B cell (primary cell): ENCODE measurements around the gene HMOX2. TPM values are rescaled to one million over a fixed set of nuclear protein-coding genes. Genes with fewer than 3 reads are reported as not detected.

Experiments used
- ATAC-seq: fragments of 200-7000 bp; cut with Tn5 transposase; one replicate; pipeline ENCODE4 v1.10.0; 2021; ENCODE audit warnings: low read depth, mild to moderate bottlenecking, moderate number of reproducible peaks, moderate library complexity
- CTCF ChIA-PET: fragments of 350-600 bp; sonication (Branson Sonifier 250); formaldehyde crosslinking; loops from one replicate; lab custom pipeline; 2021; ENCODE audit warnings: antibody characterized with exemption, inconsistent platforms; lab: Charles Lee
- POLR2A ChIA-PET: fragments of 350-600 bp; sonication (Branson Sonifier 250); formaldehyde crosslinking; loops from one replicate; lab custom pipeline; 2021; ENCODE audit warnings: antibody characterized with exemption; lab: Charles Lee
- DNase-seq: peaks from one replicate; pipeline ENCODE4 v3.0.0; 2013
- H2AFZ ChIP-seq: 2 replicates; pipeline ENCODE4 v1.6.1; 2012; ENCODE audit warnings: mild to moderate bottlenecking, low read depth, low read length; ENCODE audit not compliant: insufficient read depth, poor library complexity, severe bottlenecking
- H3K27ac ChIP-seq, 2 donors: 1 replicate in 1 of 2; 2 replicates in 1 of 2; pipeline ENCODE4 v1.5.1; 2012 to 2013; ENCODE audit warnings: low read length in 2 of 2, mild to moderate bottlenecking in 2 of 2, moderate library complexity in 1 of 2
- H3K27me3 ChIP-seq, 4 experiments: fragments of 200-600 bp in 1 of 4; sonication (generic) in 1 of 4; replicated peaks in 1 of 4; 1 replicate in 2 of 4; 2 replicates in 2 of 4; pipeline versions ENCODE4 v1.6.1 to v1.7.0; 2013 to 2016; ENCODE audit warnings: low read length in 3 of 4, mild to moderate bottlenecking in 2 of 4, mixed read lengths in 1 of 4, moderate library complexity in 1 of 4; ENCODE audit not compliant: insufficient read depth in 4 of 4, control insufficient read depth in 3 of 4; ENCODE audit errors: control extremely low read depth in 1 of 4
- H3K36me3 ChIP-seq, 2 experiments: replicated peaks in 1 of 2; 1 replicate in 1 of 2; 2 replicates in 1 of 2; pipeline versions ENCODE4 v1.6.1 to v1.7.1; 2013; ENCODE audit warnings: low read length in 1 of 2; ENCODE audit not compliant: insufficient read depth in 2 of 2, control insufficient read depth in 1 of 2; ENCODE audit errors: control extremely low read depth in 1 of 2, extremely low read depth in 1 of 2
- H3K4me1 ChIP-seq, 2 donors: fragments of 200-600 bp in 1 of 2; sonication (generic) in 1 of 2; 1 replicate in 1 of 2; 2 replicates in 1 of 2; pipeline versions ENCODE4 v1.5.1 to v1.6.1; 2013 to 2017; ENCODE audit warnings: low read length in 2 of 2; ENCODE audit not compliant: control insufficient read depth in 2 of 2, insufficient read depth in 2 of 2
- H3K4me2 ChIP-seq: replicated peaks from 2 replicates; pipeline ENCODE3; 2012; ENCODE audit warnings: mild to moderate bottlenecking, low read depth, low read length; ENCODE audit not compliant: poor library complexity, severe bottlenecking
- H3K4me3 ChIP-seq, 5 experiments: fragments of 200-600 bp in 1 of 5; sonication (generic) in 1 of 5; 1 replicate in 3 of 5; 2 replicates in 2 of 5; pipeline versions ENCODE4 v1.5.1 to v1.7.0; 2011 to 2016; ENCODE audit warnings: low read length in 4 of 5, mild to moderate bottlenecking in 4 of 5, low read depth in 2 of 5, control low read depth in 1 of 5, moderate library complexity in 1 of 5; ENCODE audit not compliant: insufficient read depth in 1 of 5; ENCODE audit errors: control extremely low read depth in 1 of 5, extremely low read depth in 1 of 5
- H3K79me2 ChIP-seq: fragments of 200-600 bp; sonication (generic); one replicate; pipeline ENCODE4 v1.6.0; 2016; ENCODE audit warnings: low read length; ENCODE audit not compliant: control insufficient read depth, insufficient read depth
- H3K9ac ChIP-seq: fragments of 200-600 bp; sonication (generic); 2 replicates; pipeline ENCODE4 v1.6.1; 2017; ENCODE audit warnings: mild to moderate bottlenecking, low read length, moderate library complexity
- H3K9me3 ChIP-seq, 3 donors: one replicate each; pipeline versions ENCODE4 v1.6.1 to v1.7.1; 2013; ENCODE audit warnings: low read length in 2 of 3; ENCODE audit not compliant: control insufficient read depth in 2 of 3, insufficient read depth in 1 of 3; ENCODE audit errors: control extremely low read depth in 1 of 3
- H4K20me1 ChIP-seq: 2 replicates; pipeline ENCODE4 v1.6.0; 2012; ENCODE audit warnings: mild to moderate bottlenecking, low read length; ENCODE audit not compliant: insufficient read depth, control insufficient read depth, poor library complexity, severe bottlenecking
- H3K27ac Mint-ChIP-seq: one replicate; pipeline ENCODE4 v1.8.0; 2021; ENCODE audit warnings: mixed read lengths
- H3K27me3 Mint-ChIP-seq: one replicate; pipeline ENCODE4 v1.8.0; 2021; ENCODE audit warnings: mixed read lengths
- H3K4me1 Mint-ChIP-seq: one replicate; pipeline ENCODE4 v1.8.0; 2021; ENCODE audit warnings: mixed read lengths
- H3K4me3 Mint-ChIP-seq: one replicate; pipeline ENCODE4 v1.8.0; 2021; ENCODE audit warnings: mixed read lengths
- H3K9me3 Mint-ChIP-seq: one replicate; pipeline ENCODE4 v1.8.0; 2022; ENCODE audit warnings: mixed read lengths; ENCODE audit not compliant: insufficient read depth
- CTCF ChIP-seq: fragments of 200-600 bp; IDR thresholded peaks from one replicate; pipeline ENCODE4 v1.8.0; 2022; ENCODE audit warnings: antibody characterized with exemption, mild to moderate bottlenecking
- EZH2 ChIP-seq: IDR thresholded peaks from 2 replicates; pipeline ENCODE4 v1.6.1; 2012; ENCODE audit warnings: borderline replicate concordance, low read depth, mild to moderate bottlenecking, moderate library complexity, low read length; ENCODE audit not compliant: insufficient read depth, poor library complexity, severe bottlenecking
- WGBS: methylation state at CpG from one replicate; pipeline ENCODE4 v1.1.5; 2013; ENCODE audit warnings: missing lambda C conversion rate; ENCODE audit not compliant: insufficient coverage; 5-methylcytosine and 5-hydroxymethylcytosine counted together
- intact Hi-C: fragments of 100-400 bp; cut with micrococcal nuclease; formaldehyde crosslinking; loops from one replicate; pipeline ENCODE4 v1.10.0; 2022
- polyA plus RNA-seq: library from polyadenylated mRNA; depleted of rRNA; stranded (reverse); fragments of >200 nt; gene quantifications from 2 replicates; pipeline ENCODE4 v1.2.3, GENCODE V29; 2012
- total RNA-seq, 2 donors: library from RNA; stranded (reverse); fragments of 120-200 nt in 1 of 2; gene quantifications; 1 replicate in 1 of 2; 2 replicates in 1 of 2; pipeline versions ENCODE4 v1.2.3 to v1.2.4, GENCODE V29; 2013 to 2022

HMOX2 gene
- total and polyA plus RNA-seq, 2 donors (not counting 1 experiment from before 2014, with no cell fraction given): 36.5 to 39.0 TPM

- no peaks in the 10 kb centered on the region for H3K27me3 Mint-ChIP-seq
- H3K4me1 Mint-ChIP-seq: peaks cover 38% of the 10 kb centered on the region
- TF ChIP-seq EZH2 (no peak), CTCF (no peak)
- Histone ChIP-seq H3K4me3 (no peak overlapping the region), H3K4me1 (peaks cover 37 to 41% of the 10 kb centered on the region in 2 donors), H3K9ac (no peak overlapping the region), H3K27me3 (no peaks in the 10 kb centered on the region), H3K79me2 (peaks cover 58% of the 10 kb centered on the region), H3K9me3 (no peaks in the 10 kb centered on the region), H3K36me3 (peaks cover 1 to 52% of the 10 kb centered on the region in 2 experiments), H2AFZ (no peak overlapping the region), H3K27ac (no peak overlapping the region), H3K4me2 (no peak overlapping the region), H4K20me1 (no peaks in the 10 kb centered on the region)
- WGBS: 97% methylated on average over 14 of the region's 17 CpGs
- POLR2A ChIA-PET: interaction anchor here (0.7 to 1.2 kb wide), 5 partner anchors 41 to 545 kb away, joined by 4 to 6 read pairs (median 4); no protein-coding TSS in a partner anchor
- H3K9me3 Mint-ChIP-seq: no peaks in the 10 kb centered on the region
- H3K4me3 Mint-ChIP-seq: no peak overlapping the region
- intact Hi-C loops: no loop called here
- H3K27ac Mint-ChIP-seq: peak overlapping the region; percentile 41
- no peak for DNase-seq
- ATAC-seq: no peak
- CTCF ChIA-PET: interaction anchor here (1.0 to 7.3 kb wide), 16 partner anchors 8 to 584 kb away, joined by 3 to 178 read pairs (median 8); partner anchors contain the start of genes CDIP1, HMOX2, MGRN1 and NMRAL1
Observed at GRCh38 chr16:4507588-4508345, 31.6 kb downstream of the HMOX2 start.

DNA sequence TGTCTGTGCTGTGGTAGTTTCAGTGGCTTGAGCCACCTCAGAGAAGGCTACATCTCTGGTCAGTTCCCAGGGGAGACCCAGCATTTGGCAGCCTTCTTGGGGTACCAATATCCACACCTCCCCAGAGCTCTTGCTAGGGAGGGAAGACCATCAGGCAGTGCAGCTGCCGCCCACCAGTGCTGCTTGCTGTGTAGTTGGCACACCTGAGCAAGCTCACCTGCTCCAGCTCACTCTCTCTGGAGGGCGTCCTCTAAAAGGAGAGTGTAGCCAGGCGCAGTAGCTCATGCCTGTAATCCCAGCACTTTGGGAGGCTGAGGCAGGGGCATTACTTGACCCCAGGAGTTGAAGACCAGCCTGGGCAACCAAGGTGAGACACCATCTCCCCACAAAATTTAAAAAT lies 32.6 kb downstream of the HMOX2 start:
- 100% methylated on average over 3 of the region's 3 CpGs for whole genome bisulfite sequencing
- H3K4me1 Mint-ChIP-seq: peaks cover 34% of the 10 kb centered on the region
- peaks cover 53% of the 10 kb centered on the region for H3K79me2 ChIP-seq
- no peaks in the 10 kb centered on the region for H3K27me3 ChIP-seq
- no peak overlapping the region for H3K4me3 Mint-ChIP-seq
- intact Hi-C loops: no loop called here
- peaks cover 33 to 40% of the 10 kb centered on the region in 2 donors for H3K4me1 ChIP-seq
- no peak overlapping the region for H3K27ac ChIP-seq
- TF ChIP-seq EZH2 (no peak), CTCF (no peak)
- H3K27ac Mint-ChIP-seq: peak overlapping the region; percentile 20
- H3K9me3 Mint-ChIP-seq: no peaks in the 10 kb centered on the region
- H3K9me3 ChIP-seq: no peaks in the 10 kb centered on the region
- no peak overlapping the region for H3K4me2 ChIP-seq
- peaks cover 1 to 56% of the 10 kb centered on the region in 2 experiments for H3K36me3 ChIP-seq
- no peak overlapping the region for H3K4me3 ChIP-seq
- no peak overlapping the region for H2AFZ ChIP-seq
- no peak for ATAC-seq
- H3K27me3 Mint-ChIP-seq: no peaks in the 10 kb centered on the region
- no peak overlapping the region for H3K9ac ChIP-seq
- ChIA-PET POLR2A (no interaction called here), CTCF (interaction anchor here (0.6 to 7.3 kb wide), 6 partner anchors 10 to 115 kb away, joined by 4 to 178 read pairs (median 36); partner anchors contain the start of genes HMOX2 and NMRAL1)
- peaks cover 6% of the 10 kb centered on the region for H4K20me1 ChIP-seq
- no peak for DNase-seq
